Thymus (tissue), 11 donors: ENCODE data around the gene PARL. TPM values are rescaled to one million over a fixed set of nuclear protein-coding genes. Genes with fewer than 3 reads are reported as not detected.

Experiments
- DNase-seq, 9 donors: peaks; one replicate each; pipeline ENCODE4 v3.0.0-alpha.2; 2013; ENCODE audit warnings: low spot score in 9 of 9, low read depth in 6 of 9, missing footprints in 1 of 9
- H3K27ac ChIP-seq, 2 donors: one replicate each; pipeline ENCODE4 v1.5.1; 2013; ENCODE audit warnings: control low read depth in 1 of 2, low read depth in 1 of 2, low read length in 1 of 2, mild to moderate bottlenecking in 1 of 2, moderate library complexity in 1 of 2
- H3K27me3 ChIP-seq, 2 donors: one replicate each; pipeline ENCODE4 v1.5.1; 2013; ENCODE audit warnings: low read length in 1 of 2; ENCODE audit not compliant: control insufficient read depth in 2 of 2, insufficient read depth in 1 of 2
- H3K36me3 ChIP-seq, 2 donors: one replicate each; pipeline ENCODE4 v1.5.1; 2013; ENCODE audit warnings: low read length in 1 of 2, mild to moderate bottlenecking in 1 of 2, moderate library complexity in 1 of 2; ENCODE audit not compliant: control insufficient read depth in 2 of 2, insufficient read depth in 2 of 2
- H3K4me1 ChIP-seq, 2 donors: one replicate each; pipeline ENCODE4 v1.5.1; 2013; ENCODE audit warnings: low read length in 2 of 2; ENCODE audit not compliant: control insufficient read depth in 2 of 2, insufficient read depth in 2 of 2
- H3K4me3 ChIP-seq, 2 donors: one replicate each; pipeline ENCODE4 v1.5.1; 2013; ENCODE audit warnings: low read length in 2 of 2, control low read depth in 1 of 2, mild to moderate bottlenecking in 1 of 2
- H3K9me3 ChIP-seq, 2 donors: one replicate each; pipeline ENCODE4 v1.5.1; 2013; ENCODE audit warnings: low read length in 1 of 2, mild to moderate bottlenecking in 1 of 2; ENCODE audit not compliant: control insufficient read depth in 2 of 2, insufficient read depth in 1 of 2
- WGBS: extraction: QIAGEN DNeasy Blood & Tissue Kit; methylation state at CpG from one replicate; pipeline ENCODE4 v1.1.7; 2013; 5-methylcytosine and 5-hydroxymethylcytosine counted together
- polyA plus RNA-seq: library from polyadenylated mRNA; stranded (reverse); fragments of 200-250 nt; gene quantifications from one replicate; pipeline ENCODE4 v1.2.3, GENCODE V29; 2013
- total RNA-seq: library from RNA; stranded (reverse); fragments of 120-200 nt; gene quantifications from one replicate; pipeline ENCODE4 v1.2.4, GENCODE V29; 2013
- donor health status: healthy.

The PARL gene
- total and polyA plus RNA-seq, 2 donors, result 42.0 to 107 TPM

DNA sequence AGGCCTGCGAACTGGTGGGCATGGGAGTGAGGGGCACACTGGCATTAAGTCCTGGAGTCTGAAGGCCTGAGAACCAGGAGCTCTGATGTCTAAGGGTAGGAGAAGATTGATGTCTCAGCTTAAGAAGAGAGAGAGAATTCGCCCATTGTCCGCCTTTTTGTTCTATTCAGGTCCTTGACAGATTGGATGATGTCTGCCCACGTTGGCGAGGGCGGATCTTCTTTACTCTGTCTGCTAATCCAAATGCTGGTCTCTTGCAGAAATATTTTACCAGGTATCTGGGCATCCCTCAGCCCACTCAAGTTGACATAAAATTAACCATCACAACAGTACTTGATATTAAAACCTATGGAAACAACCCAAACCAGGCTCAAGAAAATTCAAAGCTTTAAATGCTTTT, 103.4 kb downstream of the PARL start:
- DNase-seq, result no peak
- 97% methylated on average over 6 of the region's 6 CpGs for WGBS
- Histone ChIP-seq H3K4me3 (no peak overlapping the region), H3K9me3 (no peaks in the 10 kb centered on the region), H3K36me3 (peaks cover 43 to 81% of the 10 kb centered on the region in 2 donors), H3K27ac (no peak overlapping the region), H3K27me3 (no peaks in the 10 kb centered on the region), H3K4me1 (peaks cover 0 to 3% of the 10 kb centered on the region in 2 donors)

GRCh38 chr3:183779896-183780465, 104.7 kb downstream of the PARL start:
- Histone ChIP-seq H3K27ac (no peak overlapping the region), H3K4me1 (no peaks in the 10 kb centered on the region), H3K9me3 (no peaks in the 10 kb centered on the region), H3K27me3 (no peaks in the 10 kb centered on the region), H3K4me3 (no peak overlapping the region), H3K36me3 (peaks cover 44 to 83% of the 10 kb centered on the region in 2 donors)
- 96% methylated on average over 14 of the region's 14 CpGs for WGBS
- DNase-seq, result no peak

Other genes starting within 250 kb of the PARL start
- 42.1 TPM for gene KLHL24, start 249.3 kb downstream of the PARL start, total RNA-seq
- gene KLHL24, start 249.3 kb downstream of the PARL start, polyA plus RNA-seq, result 23.1 TPM
- gene YEATS2, start 187.1 kb downstream of the PARL start, total RNA-seq, result 27.9 TPM
- 11.0 TPM for gene YEATS2, start 187.1 kb downstream of the PARL start, polyA plus RNA-seq
- 4.8 TPM for gene MAP6D1, start 59.3 kb downstream of the PARL start, total RNA-seq
- 4.1 TPM for gene MAP6D1, start 59.3 kb downstream of the PARL start, polyA plus RNA-seq
- 13.8 TPM for gene ABCC5, start 133.0 kb upstream of the PARL start, total RNA-seq
- gene ABCC5, start 133.0 kb upstream of the PARL start, polyA plus RNA-seq, result 33.2 TPM
- not detected for gene HTR3D, start 146.9 kb upstream of the PARL start, total RNA-seq
- not detected for gene HTR3D, start 146.9 kb upstream of the PARL start, polyA plus RNA-seq
- gene HTR3C, start 168.2 kb upstream of the PARL start, total RNA-seq, result not detected
- 0.11 TPM for gene HTR3C, start 168.2 kb upstream of the PARL start, polyA plus RNA-seq
- not detected for gene HTR3E, start 212.2 kb upstream of the PARL start, total RNA-seq
- gene HTR3E, start 212.2 kb upstream of the PARL start, polyA plus RNA-seq, result 0.05 TPM